ENCODE measurements around the gene PLEK.

DNA sequence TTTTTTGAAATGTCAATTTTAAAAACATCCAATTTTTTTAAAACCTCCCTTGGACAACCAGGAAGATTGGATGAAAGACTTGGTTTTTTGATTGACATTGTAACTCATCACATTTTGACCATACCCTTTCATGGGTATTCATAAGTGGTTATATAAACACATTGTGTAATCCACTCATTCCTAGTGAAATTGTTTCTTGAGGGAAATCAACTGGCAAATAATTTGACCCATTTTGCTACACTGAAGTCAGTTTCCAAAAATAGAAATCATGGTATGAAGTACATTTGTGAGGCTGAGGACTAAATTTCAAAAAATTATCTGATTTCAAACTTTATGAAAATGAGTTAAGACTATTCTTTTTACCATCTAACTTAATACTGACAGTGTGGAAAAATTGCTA is 70.5 kb downstream of the PLEK start:
- TF ChIP-seq, protein P1, sequence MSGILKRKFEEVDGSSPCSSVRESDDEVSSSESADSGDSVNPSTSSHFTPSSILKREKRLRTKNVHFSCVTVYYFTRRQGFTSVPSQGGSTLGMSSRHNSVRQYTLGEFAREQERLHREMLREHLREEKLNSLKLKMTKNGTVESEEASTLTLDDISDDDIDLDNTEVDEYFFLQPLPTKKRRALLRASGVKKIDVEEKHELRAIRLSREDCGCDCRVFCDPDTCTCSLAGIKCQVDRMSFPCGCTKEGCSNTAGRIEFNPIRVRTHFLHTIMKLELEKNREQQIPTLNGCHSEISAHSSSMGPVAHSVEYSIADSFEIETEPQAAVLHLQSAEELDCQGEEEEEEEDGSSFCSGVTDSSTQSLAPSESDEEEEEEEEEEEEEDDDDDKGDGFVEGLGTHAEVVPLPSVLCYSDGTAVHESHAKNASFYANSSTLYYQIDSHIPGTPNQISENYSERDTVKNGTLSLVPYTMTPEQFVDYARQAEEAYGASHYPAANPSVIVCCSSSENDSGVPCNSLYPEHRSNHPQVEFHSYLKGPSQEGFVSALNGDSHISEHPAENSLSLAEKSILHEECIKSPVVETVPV (CRISPR knock-in tag; IDR thresholded peaks at IDR 0.05), result no peak
- TF ChIP-seq, protein P2, sequence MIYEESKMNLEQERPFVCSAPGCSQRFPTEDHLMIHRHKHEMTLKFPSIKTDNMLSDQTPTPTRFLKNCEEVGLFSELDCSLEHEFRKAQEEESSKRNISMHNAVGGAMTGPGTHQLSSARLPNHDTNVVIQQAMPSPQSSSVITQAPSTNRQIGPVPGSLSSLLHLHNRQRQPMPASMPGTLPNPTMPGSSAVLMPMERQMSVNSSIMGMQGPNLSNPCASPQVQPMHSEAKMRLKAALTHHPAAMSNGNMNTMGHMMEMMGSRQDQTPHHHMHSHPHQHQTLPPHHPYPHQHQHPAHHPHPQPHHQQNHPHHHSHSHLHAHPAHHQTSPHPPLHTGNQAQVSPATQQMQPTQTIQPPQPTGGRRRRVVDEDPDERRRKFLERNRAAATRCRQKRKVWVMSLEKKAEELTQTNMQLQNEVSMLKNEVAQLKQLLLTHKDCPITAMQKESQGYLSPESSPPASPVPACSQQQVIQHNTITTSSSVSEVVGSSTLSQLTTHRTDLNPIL (CRISPR knock-in tag; IDR thresholded peaks at IDR 0.05; ENCODE audit: low read depth), result no peak
- TF ChIP-seq ZFP30 (CRISPR knock-in tag; IDR thresholded peaks at IDR 0.05), result no peak
- no peak for TF ChIP-seq ZNF8 (CRISPR knock-in tag; IDR thresholded peaks at IDR 0.05)
- TF ChIP-seq ZNF70 (CRISPR knock-in tag; IDR thresholded peaks at IDR 0.05), result no peak
- TF ChIP-seq ESRRG (CRISPR knock-in tag; IDR thresholded peaks at IDR 0.05), result no peak
- TF ChIP-seq RARB (CRISPR knock-in tag; IDR thresholded peaks at IDR 0.05), result no peak
- TF ChIP-seq SNAI2 (CRISPR knock-in tag; IDR thresholded peaks at IDR 0.05), result no peak
- TF ChIP-seq, protein P3, sequence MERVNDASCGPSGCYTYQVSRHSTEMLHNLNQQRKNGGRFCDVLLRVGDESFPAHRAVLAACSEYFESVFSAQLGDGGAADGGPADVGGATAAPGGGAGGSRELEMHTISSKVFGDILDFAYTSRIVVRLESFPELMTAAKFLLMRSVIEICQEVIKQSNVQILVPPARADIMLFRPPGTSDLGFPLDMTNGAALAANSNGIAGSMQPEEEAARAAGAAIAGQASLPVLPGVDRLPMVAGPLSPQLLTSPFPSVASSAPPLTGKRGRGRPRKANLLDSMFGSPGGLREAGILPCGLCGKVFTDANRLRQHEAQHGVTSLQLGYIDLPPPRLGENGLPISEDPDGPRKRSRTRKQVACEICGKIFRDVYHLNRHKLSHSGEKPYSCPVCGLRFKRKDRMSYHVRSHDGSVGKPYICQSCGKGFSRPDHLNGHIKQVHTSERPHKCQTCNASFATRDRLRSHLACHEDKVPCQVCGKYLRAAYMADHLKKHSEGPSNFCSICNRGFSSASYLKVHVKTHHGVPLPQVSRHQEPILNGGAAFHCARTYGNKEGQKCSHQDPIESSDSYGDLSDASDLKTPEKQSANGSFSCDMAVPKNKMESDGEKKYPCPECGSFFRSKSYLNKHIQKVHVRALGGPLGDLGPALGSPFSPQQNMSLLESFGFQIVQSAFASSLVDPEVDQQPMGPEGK (CRISPR knock-in tag; IDR thresholded peaks at IDR 0.05; ENCODE audit: borderline replicate concordance), result no peak

Data from SK-N-SH treated with all-trans-retinoic acid at 6 μM for 48 hours (cell line).